ENCODE measurements around the gene DGKG.

GRCh38 chr3:186251948-186252619 is 110.0 kb downstream of the DGKG start:
- TF ChIP-seq, protein P1, sequence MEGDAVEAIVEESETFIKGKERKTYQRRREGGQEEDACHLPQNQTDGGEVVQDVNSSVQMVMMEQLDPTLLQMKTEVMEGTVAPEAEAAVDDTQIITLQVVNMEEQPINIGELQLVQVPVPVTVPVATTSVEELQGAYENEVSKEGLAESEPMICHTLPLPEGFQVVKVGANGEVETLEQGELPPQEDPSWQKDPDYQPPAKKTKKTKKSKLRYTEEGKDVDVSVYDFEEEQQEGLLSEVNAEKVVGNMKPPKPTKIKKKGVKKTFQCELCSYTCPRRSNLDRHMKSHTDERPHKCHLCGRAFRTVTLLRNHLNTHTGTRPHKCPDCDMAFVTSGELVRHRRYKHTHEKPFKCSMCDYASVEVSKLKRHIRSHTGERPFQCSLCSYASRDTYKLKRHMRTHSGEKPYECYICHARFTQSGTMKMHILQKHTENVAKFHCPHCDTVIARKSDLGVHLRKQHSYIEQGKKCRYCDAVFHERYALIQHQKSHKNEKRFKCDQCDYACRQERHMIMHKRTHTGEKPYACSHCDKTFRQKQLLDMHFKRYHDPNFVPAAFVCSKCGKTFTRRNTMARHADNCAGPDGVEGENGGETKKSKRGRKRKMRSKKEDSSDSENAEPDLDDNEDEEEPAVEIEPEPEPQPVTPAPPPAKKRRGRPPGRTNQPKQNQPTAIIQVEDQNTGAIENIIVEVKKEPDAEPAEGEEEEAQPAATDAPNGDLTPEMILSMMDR (IDR thresholded peaks at IDR 0.05), result no peak
- TF ChIP-seq EZH2 (IDR thresholded peaks at IDR 0.05; ENCODE audit: borderline replicate concordance, insufficient read depth, low read depth, low read length, poor library complexity, severe bottlenecking), result no peak

All from B cell (primary cell).